Measurements from ENCODE around the gene C6orf15. TPM values are rescaled to one million over a fixed set of nuclear protein-coding genes. Genes with fewer than 3 reads are reported as not detected.

C6orf15 gene
- total RNA-seq, 1 donor from 2014 or later, result not detected

DNA sequence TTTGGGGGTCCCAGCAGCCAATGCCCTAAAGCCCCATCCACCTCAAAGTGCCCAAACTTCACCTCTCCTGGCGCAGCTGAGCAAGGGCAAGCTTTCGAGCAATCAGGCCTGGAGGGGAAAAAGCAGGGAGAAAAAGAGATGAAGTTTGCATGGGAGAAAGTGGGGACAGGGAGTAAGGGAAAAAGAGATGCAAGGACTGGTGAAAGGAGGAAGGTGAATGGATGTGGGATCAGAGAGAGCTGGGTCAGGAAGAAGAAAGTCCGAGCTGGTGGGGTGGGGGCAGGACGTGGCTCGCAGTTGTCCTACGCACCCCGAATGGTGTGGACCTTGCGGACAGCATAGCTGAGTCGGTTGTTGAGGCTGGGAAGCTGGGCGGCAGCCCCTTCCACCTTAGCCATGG lies 33.0 kb upstream of the C6orf15 start:
- no peak for DNase-seq (ENCODE audit: extremely low spot score, unreplicated experiment)
- Mint-ChIP-seq H3K27me3 (no peaks in the 10 kb centered on the region), H3K4me1 (ENCODE audit: unreplicated experiment) (peaks cover 7% of the 10 kb centered on the region), H3K36me3 (no peaks in the 10 kb centered on the region), H3K4me3 (no peak overlapping the region), H3K27ac (no peak overlapping the region), H3K9me3 (no peaks in the 10 kb centered on the region)
- TF ChIP-seq, protein P1, sequence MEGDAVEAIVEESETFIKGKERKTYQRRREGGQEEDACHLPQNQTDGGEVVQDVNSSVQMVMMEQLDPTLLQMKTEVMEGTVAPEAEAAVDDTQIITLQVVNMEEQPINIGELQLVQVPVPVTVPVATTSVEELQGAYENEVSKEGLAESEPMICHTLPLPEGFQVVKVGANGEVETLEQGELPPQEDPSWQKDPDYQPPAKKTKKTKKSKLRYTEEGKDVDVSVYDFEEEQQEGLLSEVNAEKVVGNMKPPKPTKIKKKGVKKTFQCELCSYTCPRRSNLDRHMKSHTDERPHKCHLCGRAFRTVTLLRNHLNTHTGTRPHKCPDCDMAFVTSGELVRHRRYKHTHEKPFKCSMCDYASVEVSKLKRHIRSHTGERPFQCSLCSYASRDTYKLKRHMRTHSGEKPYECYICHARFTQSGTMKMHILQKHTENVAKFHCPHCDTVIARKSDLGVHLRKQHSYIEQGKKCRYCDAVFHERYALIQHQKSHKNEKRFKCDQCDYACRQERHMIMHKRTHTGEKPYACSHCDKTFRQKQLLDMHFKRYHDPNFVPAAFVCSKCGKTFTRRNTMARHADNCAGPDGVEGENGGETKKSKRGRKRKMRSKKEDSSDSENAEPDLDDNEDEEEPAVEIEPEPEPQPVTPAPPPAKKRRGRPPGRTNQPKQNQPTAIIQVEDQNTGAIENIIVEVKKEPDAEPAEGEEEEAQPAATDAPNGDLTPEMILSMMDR (conservative IDR thresholded peaks at IDR 0.05), result no peak

DNA sequence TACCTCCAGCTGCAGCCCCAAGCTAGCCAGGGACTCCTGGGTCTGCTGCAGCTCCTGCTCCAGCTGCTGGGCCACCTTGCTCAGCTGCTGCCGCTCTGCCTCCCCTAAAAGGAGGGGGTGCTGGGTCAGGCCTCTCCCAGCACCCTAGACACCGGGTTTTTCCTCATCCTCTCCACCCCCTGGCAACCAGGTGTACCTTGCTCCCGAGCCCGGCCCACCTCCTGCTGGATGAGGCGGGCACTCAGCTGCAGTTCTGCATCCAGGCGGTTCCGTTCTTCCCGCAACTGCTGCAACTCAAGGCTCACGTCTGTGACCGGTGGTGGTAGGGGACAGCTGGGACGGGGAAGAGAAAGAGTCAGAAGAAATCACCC lies 32.6 kb upstream of the C6orf15 start:
- DNase-seq (ENCODE audit: extremely low spot score, unreplicated experiment), result no peak
- H3K4me1 Mint-ChIP-seq (ENCODE audit: unreplicated experiment), result peaks cover 7% of the 10 kb centered on the region

DNA sequence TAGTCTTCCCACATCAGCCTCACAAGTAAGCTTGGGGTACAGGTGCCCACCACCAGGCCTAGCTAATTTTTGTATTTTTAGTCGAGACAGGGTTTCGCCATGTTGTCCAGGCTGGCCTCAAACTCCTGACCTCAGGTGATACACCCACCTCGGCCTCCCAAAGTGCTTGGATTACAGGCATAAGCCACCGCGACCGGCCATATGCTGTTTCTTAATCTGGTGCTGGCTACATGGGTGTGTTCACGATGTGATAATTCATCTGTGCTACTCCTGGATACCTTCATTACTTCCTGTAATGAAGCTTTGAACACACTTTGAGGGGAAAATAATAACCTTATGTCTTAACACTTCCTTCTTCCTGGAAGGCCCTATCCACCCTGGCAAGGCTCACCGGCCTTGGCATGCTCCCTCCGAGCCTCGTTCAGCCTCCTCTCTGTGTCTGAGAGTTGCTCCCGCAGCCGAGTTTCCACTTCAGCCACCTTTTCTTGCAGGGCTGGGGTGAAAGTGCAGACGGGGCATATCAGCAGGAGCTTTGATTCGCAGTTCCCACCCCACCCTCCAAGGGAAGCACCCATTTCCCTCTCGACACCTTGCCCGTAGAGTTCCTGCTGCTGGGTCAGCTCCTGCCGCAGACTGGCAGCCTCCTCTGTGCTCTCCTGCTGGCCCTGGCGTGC lies 32.1 kb upstream of the C6orf15 start:
- no peaks in the 10 kb centered on the region for H3K9me3 Mint-ChIP-seq
- H3K36me3 Mint-ChIP-seq, result no peaks in the 10 kb centered on the region
- no peak overlapping the region for H3K27ac Mint-ChIP-seq
- no peak overlapping the region for H3K4me3 Mint-ChIP-seq
- DNase-seq (ENCODE audit: extremely low spot score, unreplicated experiment), result no peak
- peaks cover 7% of the 10 kb centered on the region for H3K4me1 Mint-ChIP-seq (ENCODE audit: unreplicated experiment)
- H3K27me3 Mint-ChIP-seq, result peaks cover 5% of the 10 kb centered on the region
- TF ChIP-seq, protein P1 (conservative IDR thresholded peaks at IDR 0.05), result no peak

More for the DNA sequence above, 32.6 kb upstream of the C6orf15 start:
- TF ChIP-seq, protein P1 (conservative IDR thresholded peaks at IDR 0.05), result no peak
- Mint-ChIP-seq H3K4me3 (no peak overlapping the region), H3K27me3 (peaks cover under 1% of the 10 kb centered on the region), H3K36me3 (no peaks in the 10 kb centered on the region), H3K27ac (no peak overlapping the region), H3K9me3 (no peaks in the 10 kb centered on the region)

DNA sequence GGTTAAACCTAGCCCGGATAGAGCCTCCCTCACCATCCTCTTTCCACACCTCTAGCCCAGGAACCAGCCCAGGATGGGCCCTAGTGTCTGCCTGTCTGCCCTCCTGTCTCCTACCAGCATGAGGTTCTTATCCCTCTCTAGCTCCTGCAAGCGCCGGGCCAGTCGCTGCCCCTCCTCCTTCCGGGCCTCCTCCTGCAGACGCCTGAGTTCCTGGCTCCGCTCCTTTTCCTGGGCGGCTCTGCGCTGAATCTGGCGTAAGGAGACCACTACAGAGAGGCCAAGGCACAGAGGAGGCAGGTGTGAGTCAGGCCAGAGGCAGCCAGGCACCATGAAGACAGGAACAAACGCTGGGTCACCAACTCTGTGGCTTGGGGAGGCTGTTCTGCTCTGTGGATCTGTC lies 30.8 kb upstream of the C6orf15 start:
- peaks cover 5% of the 10 kb centered on the region for H3K27me3 Mint-ChIP-seq
- H3K4me1 Mint-ChIP-seq (ENCODE audit: unreplicated experiment), result peaks cover 7% of the 10 kb centered on the region
- no peaks in the 10 kb centered on the region for H3K36me3 Mint-ChIP-seq
- no peaks in the 10 kb centered on the region for H3K9me3 Mint-ChIP-seq
- no peak for DNase-seq (ENCODE audit: extremely low spot score, unreplicated experiment)
- H3K27ac Mint-ChIP-seq, result no peak overlapping the region
- TF ChIP-seq, protein P1 (conservative IDR thresholded peaks at IDR 0.05), result no peak
- H3K4me3 Mint-ChIP-seq, result no peak overlapping the region

DNA sequence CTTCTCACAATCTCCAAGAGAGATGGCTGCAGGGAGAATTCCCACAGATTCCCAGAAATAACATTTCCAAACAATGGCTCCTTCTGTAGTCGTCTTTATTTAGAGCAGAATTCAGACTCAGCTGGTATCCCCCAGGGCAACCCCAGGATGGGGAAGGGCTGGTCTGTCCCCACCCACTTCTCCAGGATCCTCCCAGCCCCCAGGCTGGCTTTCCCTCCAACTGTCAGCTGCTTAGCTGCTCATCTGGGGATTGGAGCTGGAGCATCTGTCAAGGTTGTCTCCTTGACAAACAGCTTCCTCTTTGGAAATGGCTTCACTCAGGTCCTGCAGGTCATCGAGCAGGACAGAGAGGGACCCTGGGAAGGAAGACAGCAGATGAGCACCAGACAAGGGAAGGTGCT lies 30.0 kb upstream of the C6orf15 start:
- Mint-ChIP-seq H3K27me3 (peaks cover 8% of the 10 kb centered on the region), H3K4me3 (no peak overlapping the region), H3K36me3 (no peaks in the 10 kb centered on the region), H3K4me1 (ENCODE audit: unreplicated experiment) (peaks cover 11% of the 10 kb centered on the region), H3K9me3 (peaks cover 4% of the 10 kb centered on the region), H3K27ac (no peak overlapping the region)
- TF ChIP-seq, protein P1 (conservative IDR thresholded peaks at IDR 0.05), result no peak
- no peak for DNase-seq (ENCODE audit: extremely low spot score, unreplicated experiment)
